Anterior cingulate cortex (tissue), 58 donors: ENCODE measurements around the gene AVPI1.
"Not testable (repeated sequence)": the region's sequence is repeated elsewhere in the genome, so short reads cannot be mapped to it uniquely, and the experiment has no call there.

Experiments
- DNase-seq, 58 donors: peaks; one replicate each; lab custom pipeline; 2025; lab: John Stamatoyannopoulos, UW

AVPI1 gene

GRCh38 chr10:97713339-97713825 is 26.3 kb upstream of the AVPI1 start, which contains the start of gene MARVELD1:
Gene MARVELD1, plus strand, starts transcription at chr10:97713730. Its CDS starts 147 bp downstream, at chr10:97713877.
- DNase-seq = peak in 27 of 58 donors; percentile 5 to 58 (median 25)

DNA sequence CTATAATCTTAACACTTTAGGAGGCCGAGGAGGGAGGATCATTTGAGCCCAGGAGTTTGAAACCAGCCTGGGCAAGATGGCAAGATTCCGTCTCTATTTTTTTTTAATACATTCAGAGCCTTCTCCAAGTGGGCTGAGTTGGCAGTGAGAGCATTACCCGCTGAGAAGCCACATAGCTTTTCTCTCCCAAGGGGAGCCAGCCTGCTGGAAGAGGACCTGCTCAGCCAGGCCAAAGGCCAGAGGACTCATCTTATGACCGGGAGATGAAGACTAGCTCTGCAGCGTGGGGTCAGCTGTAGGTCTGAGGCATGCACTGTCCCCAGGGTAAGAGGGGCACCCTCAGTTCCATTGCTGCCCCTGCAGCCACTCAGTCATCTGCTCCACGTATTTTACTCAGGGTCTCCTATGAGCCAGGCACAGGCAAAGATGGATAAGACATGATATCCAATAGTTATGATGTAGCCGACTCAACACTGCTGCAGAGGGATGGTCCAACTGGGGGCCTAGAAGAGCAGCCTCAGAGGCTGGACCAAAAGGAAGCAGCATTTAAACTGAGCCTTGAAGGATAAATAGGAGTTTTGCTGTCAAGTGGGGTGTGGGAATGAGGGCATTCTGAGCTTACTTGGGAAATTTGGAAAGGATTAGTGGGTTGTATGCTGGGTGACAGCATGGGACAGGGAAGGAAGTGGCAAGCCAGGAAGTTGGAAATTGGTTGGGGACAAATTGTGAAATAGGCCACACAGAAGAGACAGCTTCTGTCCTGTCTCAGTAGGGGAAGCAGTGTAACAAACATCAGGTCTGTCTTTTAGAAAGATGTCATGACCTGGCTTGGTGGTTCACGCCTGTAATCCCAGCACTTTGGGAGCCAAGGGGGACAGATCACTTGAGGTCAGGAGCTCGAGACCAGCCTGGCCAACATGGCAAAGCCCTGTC is 24.9 kb upstream of the AVPI1 start:
- no peak for DNase-seq

GRCh38 chr10:97708976-97709946 is 22.2 kb upstream of the AVPI1 start:
- DNase-seq = peak in 27 of 58 donors; percentile 5 to 71 (median 29)

GRCh38 chr10:97708167-97708566 is 21.1 kb upstream of the AVPI1 start:
- no peak for DNase-seq

DNA sequence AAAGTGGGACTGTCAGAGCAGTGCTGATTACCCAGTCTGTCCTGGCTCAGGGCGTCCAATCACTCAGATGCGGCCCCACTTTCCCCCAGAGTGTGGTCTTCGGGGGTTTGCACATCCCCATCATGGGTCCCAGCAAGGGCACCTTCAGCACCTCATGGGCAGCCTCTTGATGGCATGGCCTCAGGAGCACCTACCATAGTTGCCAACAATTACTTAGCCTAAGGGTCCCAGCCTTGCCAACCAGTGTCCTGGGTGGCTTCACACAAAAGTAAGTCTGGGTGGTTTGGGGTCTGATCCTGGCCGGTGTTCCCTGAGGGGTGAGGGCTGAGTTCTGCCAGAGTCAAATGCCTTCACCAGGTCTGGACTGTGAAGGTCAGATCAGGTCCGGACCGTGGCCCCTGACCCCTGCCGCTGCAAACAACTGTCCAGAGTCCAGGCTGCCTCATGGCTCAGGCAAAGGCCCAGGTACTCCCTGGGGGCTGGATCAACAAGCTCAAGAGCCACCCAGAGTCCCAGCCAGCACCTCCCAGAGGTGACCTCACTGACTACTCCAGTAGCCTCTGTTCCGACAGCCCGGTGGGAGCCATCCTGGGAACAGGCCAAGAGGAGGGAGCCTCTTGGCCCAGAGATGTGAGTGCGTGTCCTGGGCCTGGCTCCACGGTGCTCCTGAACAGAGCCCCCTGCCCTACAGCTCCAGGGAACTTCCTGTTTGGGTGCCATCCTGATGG is 20.3 kb upstream of the AVPI1 start:
- no peak for DNase-seq

DNA sequence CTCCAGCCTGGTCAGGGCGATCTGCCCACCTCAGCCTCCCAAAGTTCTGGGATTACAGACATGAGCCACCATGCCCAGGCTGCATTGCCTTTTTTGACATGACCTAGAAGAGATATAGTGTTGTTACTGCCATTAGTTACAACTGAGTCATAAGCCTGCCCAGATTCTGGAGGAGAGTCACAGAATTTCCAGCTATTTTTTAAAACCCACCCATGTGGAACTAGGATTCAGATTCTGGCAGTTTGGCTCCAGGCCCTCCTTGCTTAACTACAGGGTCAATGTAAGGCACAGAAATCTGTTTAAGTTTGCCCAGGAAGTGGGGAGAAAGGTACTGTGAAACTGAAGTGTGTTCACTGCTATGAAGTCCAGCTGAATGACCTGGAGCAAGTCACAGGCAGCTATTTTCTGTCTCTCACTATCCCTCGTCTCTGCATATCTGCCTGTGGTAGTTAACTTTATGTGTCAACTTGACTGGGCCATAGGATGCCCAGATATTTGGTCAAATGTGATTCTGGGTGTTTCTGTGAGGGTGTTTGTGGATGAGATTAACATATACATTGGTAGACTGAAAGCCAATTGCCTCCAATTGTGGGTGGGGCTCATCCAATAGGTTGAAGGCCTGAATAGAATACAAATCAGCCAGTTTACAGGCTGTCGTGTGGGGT is 18.1 kb upstream of the AVPI1 start:
- no peak for DNase-seq

DNA sequence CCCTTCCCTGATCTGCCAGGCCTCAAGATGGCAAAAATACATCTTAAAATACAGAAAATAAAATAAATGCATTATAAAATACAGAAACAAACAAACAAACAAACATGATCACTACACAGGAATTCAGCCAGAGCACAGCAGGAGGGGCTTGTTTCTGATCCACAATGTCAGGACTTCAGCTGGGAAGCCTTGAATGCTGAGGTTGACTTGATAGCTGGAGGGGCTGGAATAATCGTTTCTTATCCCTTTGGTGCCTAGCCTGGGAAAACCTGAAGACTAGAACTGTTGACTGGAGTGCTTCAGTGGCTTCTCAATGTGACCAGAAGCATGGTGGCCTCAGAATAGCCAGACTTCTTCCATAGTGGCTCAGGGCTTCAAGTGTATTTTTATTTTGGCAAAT is 17.3 kb upstream of the AVPI1 start:
- no peak for DNase-seq

- no peak for DNase-seq
Observed at GRCh38 chr10:97703398-97704067, 16.5 kb upstream of the AVPI1 start.

- DNase-seq = peak in 34 of 58 donors; percentile 17 to 73 (median 46)
Observed at GRCh38 chr10:97701438-97702069, 14.5 kb upstream of the AVPI1 start.

GRCh38 chr10:97698072-97698655 is 11.1 kb upstream of the AVPI1 start:
- DNase-seq = not testable (repeated sequence)

DNA sequence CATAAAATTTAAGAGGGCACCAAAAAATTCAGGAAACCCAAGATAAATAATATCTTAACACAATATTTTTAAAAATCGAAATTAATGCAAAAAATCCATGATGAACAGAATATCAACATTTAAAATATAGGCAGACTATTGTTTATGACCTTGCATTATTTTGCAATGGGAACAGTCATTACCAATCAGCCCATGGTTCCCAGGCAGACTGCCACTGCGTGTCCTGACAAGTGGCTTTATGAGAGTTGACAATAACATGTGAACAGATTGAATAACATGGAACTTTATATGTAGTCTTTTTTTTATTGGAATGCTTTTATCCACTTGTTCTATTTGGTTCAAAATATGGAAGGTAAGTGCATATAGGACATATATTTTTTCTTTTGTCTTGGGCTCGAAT is 3.1 kb upstream of the AVPI1 start:
- no peak for DNase-seq

- no peak for DNase-seq
Observed at GRCh38 chr10:97689559-97690020, 2.5 kb upstream of the AVPI1 start.

DNA sequence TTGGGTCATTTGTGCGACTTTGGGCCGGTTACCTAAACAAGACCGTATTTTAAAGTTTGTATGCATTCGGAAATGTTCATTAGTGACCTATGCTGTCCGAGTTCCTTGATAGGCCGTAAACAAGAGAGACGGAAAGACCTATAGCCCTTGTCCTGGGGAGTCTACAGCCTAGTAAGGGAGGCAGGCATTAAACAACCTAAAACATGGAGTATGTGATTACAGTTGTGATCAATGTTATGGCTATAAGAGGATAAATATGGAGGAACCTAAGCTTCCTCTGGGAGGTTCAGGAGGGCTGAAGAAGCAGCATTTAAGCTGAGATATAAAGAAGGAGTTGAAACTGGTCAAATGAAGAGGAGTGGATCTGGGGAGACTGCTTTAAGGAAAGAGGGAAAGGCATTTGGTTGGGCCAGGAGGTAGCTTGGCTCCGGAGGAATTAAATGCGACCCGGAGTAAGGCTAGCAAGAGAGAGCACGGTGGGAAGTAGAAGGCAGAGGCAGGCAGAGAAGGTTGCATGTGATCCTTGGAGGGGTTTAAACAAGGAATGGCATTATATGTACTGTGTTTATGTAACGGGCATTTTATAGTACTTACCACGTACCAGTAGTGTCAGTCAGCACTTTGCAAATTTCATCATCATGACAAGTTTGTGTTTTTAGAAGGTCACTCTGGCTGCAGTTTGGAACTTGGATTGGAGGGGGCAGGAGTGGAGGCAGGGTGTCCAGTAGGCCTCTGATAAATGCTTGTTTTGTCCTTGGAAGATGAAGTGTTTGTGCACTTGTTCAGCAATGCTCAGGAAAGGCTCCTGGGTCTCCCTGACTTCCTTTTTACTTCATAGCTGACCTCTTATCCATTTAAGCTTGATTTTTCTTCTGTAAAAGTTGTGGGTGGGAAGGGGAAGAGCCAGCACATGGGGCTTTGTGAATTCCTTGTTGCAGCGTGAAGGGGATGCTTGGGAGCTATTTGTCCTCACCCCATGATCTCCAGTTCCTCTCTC is 1.0 kb upstream of the AVPI1 start:
- DNase-seq = peak in 2 of 58 donors; percentile 10 to 47

- DNase-seq = no peak
Observed at GRCh38 chr10:97686301-97686961, 610 bp downstream of the AVPI1 start.

GRCh38 chr10:97685395-97685958 is 1.6 kb downstream of the AVPI1 start:
- DNase-seq = peak in 1 of 58 donors; percentile 18
